Heart right ventricle (tissue), 16 donors: ENCODE results near the gene SORL1. TPM values are rescaled to one million over a fixed set of nuclear protein-coding genes. Genes with fewer than 3 reads are reported as not detected.

Experiments
- ATAC-seq, 8 donors: fragments of 200-7000 bp; cut with Tn5 transposase; one replicate each; pipeline ENCODE4 v1.9.1; 2020; ENCODE audit warnings: mild to moderate bottlenecking in 8 of 8, moderate library complexity in 8 of 8, moderate number of reproducible peaks in 1 of 8
- DNase-seq, 2 donors: peaks; one replicate each; pipeline ENCODE4 v3.0.0-alpha.2; 2020
- H3K27ac ChIP-seq, 10 donors: fragments of 200-600 bp; sonication (generic) in 2 of 10; one replicate each; pipeline versions ENCODE4 v1.5.0 to v1.8.0; 2020 to 2022; ENCODE audit warnings: mild to moderate bottlenecking in 3 of 10
- H3K27me3 ChIP-seq, 7 donors: fragments of 200-600 bp; one replicate each; pipeline ENCODE4 v1.8.0; 2021 to 2022; ENCODE audit warnings: mild to moderate bottlenecking in 2 of 7
- H3K36me3 ChIP-seq, 9 donors: fragments of 200-600 bp; sonication (generic) in 1 of 9; one replicate each; pipeline versions ENCODE4 v1.5.0 to v1.8.0; 2020 to 2022; ENCODE audit warnings: mild to moderate bottlenecking in 2 of 9
- H3K4me1 ChIP-seq, 9 donors: fragments of 200-600 bp; sonication (generic) in 1 of 9; one replicate each; pipeline versions ENCODE4 v1.5.0 to v1.8.0; 2020 to 2022; ENCODE audit warnings: mild to moderate bottlenecking in 4 of 9
- H3K4me3 ChIP-seq, 10 donors: fragments of 200-600 bp; sonication (generic) in 2 of 10; one replicate each; pipeline versions ENCODE4 v1.5.0 to v1.8.0; 2020 to 2022; ENCODE audit warnings: mild to moderate bottlenecking in 7 of 10, moderate library complexity in 2 of 10
- H3K9me3 ChIP-seq, 11 donors: fragments of 200-600 bp in 10 of 11; sonication (generic) in 2 of 11; one replicate each; pipeline versions ENCODE4 v1.5.0 to v1.8.0; 2013 to 2022; ENCODE audit warnings: mild to moderate bottlenecking in 2 of 11, control low read depth in 1 of 11, moderate library complexity in 1 of 11
- CTCF ChIP-seq, 9 donors: fragments of 200-600 bp; sonication (generic) in 2 of 9; IDR thresholded peaks; one replicate each; pipeline versions ENCODE4 v1.5.0 to v1.8.0; 2021 to 2022; ENCODE audit warnings: antibody characterized with exemption in 9 of 9, mild to moderate bottlenecking in 5 of 9, moderate library complexity in 1 of 9
- WGBS, 2 donors: extraction: QIAGEN DNeasy Blood & Tissue Kit; methylation state at CpG; one replicate each; pipeline ENCODE4 v1.1.7; 2013; ENCODE audit warnings: inconsistent platforms in 1 of 2; 5-methylcytosine and 5-hydroxymethylcytosine counted together
- intact Hi-C, 10 donors: fragments of 100-400 bp; cut with DNase I; formaldehyde crosslinking; loops; one replicate each; pipeline versions ENCODE4 v1.11.1 to v1.14.2; 2022
- polyA plus RNA-seq, 2 donors: library from polyadenylated mRNA; stranded (reverse); fragments of 200-250 nt; gene quantifications; one replicate each; pipeline ENCODE4 v1.2.3, GENCODE V29; 2013
- total RNA-seq, 10 donors: library from RNA; stranded (reverse); fragmentation: NEBNext Ultra II Directional in 3 of 10; extraction: Animal tissue kit (Norgen Biotek cat#: 25700) in 3 of 10; gene quantifications; one replicate each; pipeline versions ENCODE4 v1.2.1 to v1.2.4, GENCODE V29; 2021 to 2023
- donor health status: Arrhythmogenic right ventricular cardiomyopathy.
- donor health status: ischemic (EF 13 %, LVEDD 7.1; RV severe dilation, severe dysfunction).
- donor health status: healthy with polysubstance abuse.
- donor health status: DM: no; HTN: yes; CAD: no.
- donor health status: DM: no; HTN: no; CAD: no.
- donor health status: ischemic (EF 25% LVEDD 6.9; RV normal size, moderate dysfunction).
- donor health status: ischemic (EF 25% LVEDD 5.7; RV mildly dilated, moderate dysfunction).
- donor health status: healthy.
- donor health status: DM: yes; HTN: yes; CAD: no.
- donor health status: Ischemic cardiomyopathy.
- donor health status: ischemic (EF 35%, LVEDD 5.7; RV mildly dilated, moderate dysfunction).
- donor health status: nonischemic (EF 11% LVEDD 7.7; RV severe dilation, severe dysfunction).
- donor health status: DM: yes; HTN: yes; CAD: no.
- donor health status: PGD.
- donor health status: ischemic (EF 29% LVEDD 5.4; RV normal size, mild dysfunction).
- donor health status: nonischemic (EF 23%, LVEDD 6.1; RV moderate dilation, normal function).

The SORL1 gene
- total and polyA plus RNA-seq, 12 donors: 0.26 to 15.1 (median 8.7) TPM

GRCh38 chr11:121472312-121472711 lies 20.2 kb downstream of the SORL1 start:
- H3K36me3 ChIP-seq: peaks cover 0 to 13% (median 0%) of the 10 kb centered on the region in 9 donors
- H3K9me3 ChIP-seq: no peaks in the 10 kb centered on the region
- TF ChIP-seq CTCF (IDR thresholded peaks at IDR 0.05): no peak
- ATAC-seq: no peak
- H3K27me3 ChIP-seq: peaks cover 0 to 11% (median 0%) of the 10 kb centered on the region in 7 donors
- H3K4me1 ChIP-seq: peaks cover 0 to 33% (median under 1%) of the 10 kb centered on the region in 9 donors
- no peak for DNase-seq
- H3K27ac ChIP-seq: no peak overlapping the region
- no peak overlapping the region for H3K4me3 ChIP-seq
- intact Hi-C loops: no loop called here
- 86 to 93% methylated on average over 2 of the region's 2 CpGs for WGBS, 2 donors

GRCh38 chr11:121473064-121473777 lies 21.1 kb downstream of the SORL1 start:
- DNase-seq (no peak), ATAC-seq (peak in 1 of 8 donors; percentile 26)
- Histone ChIP-seq H3K9me3 (no peaks in the 10 kb centered on the region), H3K27ac (no peak overlapping the region), H3K36me3 (peaks cover 0 to 15% (median 0%) of the 10 kb centered on the region in 9 donors), H3K4me1 (peaks cover 0 to 24% (median 0%) of the 10 kb centered on the region in 9 donors), H3K4me3 (no peak overlapping the region), H3K27me3 (peaks cover 0 to 4% (median 0%) of the 10 kb centered on the region in 7 donors)
- no peak for TF ChIP-seq CTCF (IDR thresholded peaks at IDR 0.05)
- WGBS, 2 donors: 76 to 83% methylated on average over 8 of the region's 8 CpGs
- intact Hi-C loops: no loop called here

- Histone ChIP-seq H3K27ac (no peak overlapping the region), H3K4me3 (no peak overlapping the region), H3K9me3 (no peaks in the 10 kb centered on the region), H3K4me1 (peaks cover 0 to 18% (median 0%) of the 10 kb centered on the region in 9 donors), H3K27me3 (no peaks in the 10 kb centered on the region), H3K36me3 (peaks cover 0 to 24% (median 0%) of the 10 kb centered on the region in 9 donors)
- DNase-seq (no peak), ATAC-seq (no peak)
- intact Hi-C loops: no loop called here
- no peak for TF ChIP-seq CTCF (IDR thresholded peaks at IDR 0.05)
- 97% methylated on average over 7 of the region's 7 CpGs for WGBS, 2 donors
Observed at GRCh38 chr11:121474680-121475079, 22.6 kb downstream of the SORL1 start.

GRCh38 chr11:121476379-121477032 lies 24.4 kb downstream of the SORL1 start:
- WGBS, 2 donors: 76 to 81% methylated on average over 5 of the region's 5 CpGs
- no peak for DNase-seq
- Histone ChIP-seq H3K27ac (no peak overlapping the region), H3K4me3 (no peak overlapping the region), H3K4me1 (peaks cover 0 to 18% (median 0%) of the 10 kb centered on the region in 9 donors), H3K27me3 (peaks cover 0 to 2% (median 0%) of the 10 kb centered on the region in 7 donors), H3K36me3 (peaks cover 0 to 16% (median 0%) of the 10 kb centered on the region in 9 donors), H3K9me3 (no peaks in the 10 kb centered on the region)
- no peak for TF ChIP-seq CTCF (IDR thresholded peaks at IDR 0.05)
- intact Hi-C loops: no loop called here
- no peak for ATAC-seq
